Right cardiac atrium (tissue), 5 donors: Measurements from ENCODE around the gene LIMCH1. TPM values are rescaled to one million over a fixed set of nuclear protein-coding genes. Genes with fewer than 3 reads are reported as not detected.
"Not testable (repeated sequence)": the region's sequence is repeated elsewhere in the genome, so short reads cannot be mapped to it uniquely, and the experiment has no call there.

Experiments
- ATAC-seq, 2 donors: fragments of 200-7000 bp; cut with Tn5 transposase; one replicate each; pipeline versions ENCODE4 v1.8.0 to v1.9.1; 2020; ENCODE audit warnings: moderate library complexity in 2 of 2, mild to moderate bottlenecking in 1 of 2
- DNase-seq, 3 donors: peaks; one replicate each; pipeline ENCODE4 v3.0.0-alpha.2; 2020
- H3K27ac ChIP-seq: one replicate; pipeline ENCODE4 v1.5.1; 2013; ENCODE audit warnings: mild to moderate bottlenecking, low read length, control low read depth, moderate library complexity
- H3K27me3 ChIP-seq: one replicate; pipeline ENCODE4 v1.6.1; 2013; ENCODE audit not compliant: control insufficient read depth, insufficient read depth
- H3K4me1 ChIP-seq: one replicate; pipeline ENCODE4 v1.6.1; 2013; ENCODE audit warnings: low read length; ENCODE audit not compliant: control insufficient read depth, insufficient read depth
- H3K4me3 ChIP-seq: one replicate; pipeline ENCODE4 v1.5.1; 2013; ENCODE audit warnings: low read length, control low read depth
- H3K9me3 ChIP-seq: one replicate; pipeline ENCODE4 v1.6.1; 2013; ENCODE audit warnings: low read length; ENCODE audit not compliant: control insufficient read depth
- WGBS: extraction: QIAGEN DNeasy Blood & Tissue Kit; methylation state at CpG from one replicate; pipeline ENCODE4 v1.1.7; 2013; 5-methylcytosine and 5-hydroxymethylcytosine counted together
- intact Hi-C, 4 donors: fragments of 100-400 bp; cut with DNase I; formaldehyde crosslinking; loops; one replicate each; pipeline versions ENCODE4 v1.11.0 to v1.14.0; 2022 to 2023
- long read RNA-seq, 4 donors: library from polyadenylated mRNA; unstranded; transcript quantifications; one replicate each; pipeline ENCODE4 v2.0.0, GENCODE V29; 2020 to 2021
- polyA plus RNA-seq: library from polyadenylated mRNA; stranded (reverse); fragments of 200-250 nt; gene quantifications from one replicate; pipeline ENCODE4 v1.2.3, GENCODE V29; 2013
- total RNA-seq, 4 donors: library from RNA; stranded (reverse); fragmentation: NEBNext Ultra II Directional; extraction: Animal tissue kit (Norgen Biotek cat#: 25700); gene quantifications; one replicate each; pipeline ENCODE4 v1.2.1, GENCODE V29; 2021
- donor health status: healthy with polysubstance abuse.
- donor health status: DM: no; HTN: yes; CAD: no.
- donor health status: DM: no; HTN: no; CAD: no.
- donor health status: DM: no; HTN: yes; CAD: no; lungs with severe emphysema.
- donor health status: DM: yes; HTN: yes; CAD: no.

The LIMCH1 gene
- total RNA-seq = 100 to 1,000 TPM; 157 to 248 (median 198) TPM
- polyA plus RNA-seq = 43.3 TPM
- long read RNA-seq, donor 1, full-length matches to known transcripts = 27 of 262 reads
- long read RNA-seq, donor 1, partial matches to known transcripts = 100 of 262 reads
- long read RNA-seq, donor 1, other reads (novel, unspliced or antisense) = 135 of 262 reads
- long read RNA-seq, donor 2, full-length matches to known transcripts = 20 of 125 reads
- long read RNA-seq, donor 2, partial matches to known transcripts = 26 of 125 reads
- long read RNA-seq, donor 2, other reads (novel, unspliced or antisense) = 79 of 125 reads
- long read RNA-seq, donor 3, full-length matches to known transcripts = 51 of 698 reads
- long read RNA-seq, donor 3, partial matches to known transcripts = 344 of 698 reads
- long read RNA-seq, donor 3, other reads (novel, unspliced or antisense) = 303 of 698 reads
- long read RNA-seq, donor 4, full-length matches to known transcripts = 16 of 123 reads
- long read RNA-seq, donor 4, partial matches to known transcripts = 28 of 123 reads
- long read RNA-seq, donor 4, other reads (novel, unspliced or antisense) = 79 of 123 reads

GRCh38 chr4:41538017-41538733 lies at the start of gene LIMCH1:
Gene LIMCH1, plus strand, starts transcription at chr4:41538157. Its CDS starts 67,839 bp downstream, at chr4:41605996.
- Histone ChIP-seq H3K4me1 (peaks cover 24% of the 10 kb centered on the region), H3K27me3 (no peaks in the 10 kb centered on the region), H3K4me3 (peak within 1 kb of the TSS; percentile 63), H3K9me3 (no peaks in the 10 kb centered on the region), H3K27ac (peak within 1 kb of the TSS; percentile 87)
- peak; percentile 85 to 88 for ATAC-seq
- DNase-seq = peak; percentile 79 to 90 (median 85)
- 22% methylated on average over 9 of the region's 9 CpGs for WGBS
- intact Hi-C loops = loop anchor here in 3 of 4 donors (5.0 to 10.0 kb wide), 3 partner anchors 103 to 176 kb away; no protein-coding TSS in a partner anchor

GRCh38 chr4:41491081-41491576 lies 46.8 kb upstream of the LIMCH1 start:
- WGBS = 98% methylated on average over 28 of the region's 28 CpGs
- DNase-seq = peak in 1 of 3 donors; percentile 36

GRCh38 chr4:41496977-41497376 lies 41.0 kb upstream of the LIMCH1 start:
- intact Hi-C loops = no loop called here
- Histone ChIP-seq H3K9me3 (no peaks in the 10 kb centered on the region), H3K27ac (no peak overlapping the region), H3K4me3 (no peak overlapping the region), H3K27me3 (no peaks in the 10 kb centered on the region), H3K4me1 (no peaks in the 10 kb centered on the region)
- DNase-seq (no peak), ATAC-seq (no peak)

More at GRCh38 chr4:41491081-41491576, 46.8 kb upstream of the LIMCH1 start:
- H3K9me3 ChIP-seq, H3K27ac ChIP-seq, H3K4me3 ChIP-seq, H3K27me3 ChIP-seq, ATAC-seq, H3K4me1 ChIP-seq, intact Hi-C loops: not testable (repeated sequence)

- DNase-seq (no peak), ATAC-seq (no peak)
- no peaks in the 10 kb centered on the region for H3K27me3 ChIP-seq
- over 99% methylated on average over 4 of the region's 4 CpGs for WGBS
- H3K4me3 ChIP-seq = no peak overlapping the region
- H3K4me1 ChIP-seq = no peaks in the 10 kb centered on the region
- no peak overlapping the region for H3K27ac ChIP-seq
- intact Hi-C loops = no loop called here
- no peaks in the 10 kb centered on the region for H3K9me3 ChIP-seq
Measured at GRCh38 chr4:41498177-41498576, 39.8 kb upstream of the LIMCH1 start.

- H3K4me1 ChIP-seq = peaks cover 4% of the 10 kb centered on the region
- ATAC-seq = no peak
- WGBS = 83% methylated on average over 2 of the region's 2 CpGs
- H3K9me3 ChIP-seq = no peaks in the 10 kb centered on the region
- H3K4me3 ChIP-seq = no peak overlapping the region
- H3K27me3 ChIP-seq = no peaks in the 10 kb centered on the region
- intact Hi-C loops = no loop called here
- DNase-seq = no peak
- H3K27ac ChIP-seq = no peak overlapping the region
Measured at GRCh38 chr4:41504167-41504818, 33.7 kb upstream of the LIMCH1 start.

- intact Hi-C loops = no loop called here
- no peaks in the 10 kb centered on the region for H3K9me3 ChIP-seq
- H3K27ac ChIP-seq = no peak overlapping the region
- no peak overlapping the region for H3K4me3 ChIP-seq
- 74% methylated on average over 2 of the region's 2 CpGs for WGBS
- no peaks in the 10 kb centered on the region for H3K27me3 ChIP-seq
- DNase-seq = peak in 1 of 3 donors; percentile 45
- peak; percentile 40 to 77 for ATAC-seq
- H3K4me1 ChIP-seq = peaks cover 7% of the 10 kb centered on the region
Measured at GRCh38 chr4:41505161-41505661, 32.7 kb upstream of the LIMCH1 start.

- 86% methylated on average over 2 of the region's 2 CpGs for WGBS
- Histone ChIP-seq H3K4me1 (peaks cover 7% of the 10 kb centered on the region), H3K27me3 (no peaks in the 10 kb centered on the region), H3K4me3 (no peak overlapping the region), H3K9me3 (no peaks in the 10 kb centered on the region), H3K27ac (no peak overlapping the region)
- ATAC-seq (no peak), DNase-seq (no peak)
- intact Hi-C loops = no loop called here
Measured at GRCh38 chr4:41506130-41506529, 31.8 kb upstream of the LIMCH1 start.

GRCh38 chr4:41507291-41507947 lies 30.5 kb upstream of the LIMCH1 start:
- Histone ChIP-seq H3K27ac (no peak overlapping the region), H3K4me3 (no peak overlapping the region), H3K4me1 (peaks cover 7% of the 10 kb centered on the region), H3K9me3 (no peaks in the 10 kb centered on the region), H3K27me3 (no peaks in the 10 kb centered on the region)
- no peak for ATAC-seq
- 80% methylated on average over 3 of the region's 3 CpGs for WGBS
- intact Hi-C loops = no loop called here
- no peak for DNase-seq

- intact Hi-C loops = no loop called here
- Histone ChIP-seq H3K27me3 (no peaks in the 10 kb centered on the region), H3K9me3 (no peaks in the 10 kb centered on the region), H3K27ac (no peak overlapping the region), H3K4me3 (no peak overlapping the region), H3K4me1 (peaks cover 7% of the 10 kb centered on the region)
- DNase-seq = peak; percentile 44 to 79 (median 75)
- ATAC-seq = peak; percentile 30 to 40
- WGBS = 39% methylated on average over 2 of the region's 2 CpGs
Measured at GRCh38 chr4:41509451-41509866, 28.5 kb upstream of the LIMCH1 start.

- no peak overlapping the region for H3K27ac ChIP-seq
- peaks cover 10% of the 10 kb centered on the region for H3K4me1 ChIP-seq
- H3K9me3 ChIP-seq = no peaks in the 10 kb centered on the region
- intact Hi-C loops = no loop called here
- no peak for ATAC-seq
- WGBS = 97% methylated on average over 1 of the region's 1 CpG
- no peak overlapping the region for H3K4me3 ChIP-seq
- H3K27me3 ChIP-seq = no peaks in the 10 kb centered on the region
- DNase-seq = no peak
Measured at GRCh38 chr4:41510179-41510578, 27.8 kb upstream of the LIMCH1 start.
